Glomerular visceral epithelial cell (primary cell): ENCODE measurements around the gene HOXA4.
A peak's percentile ranks its signal among the peaks of the same experiment; 100 is the strongest.

Experiments
- DNase-seq: peaks from one replicate; pipeline ENCODE4 v3.0.0-alpha.2; 2016; ENCODE audit errors: extremely low spot score

HOXA4 gene

GRCh38 chr7:27095050-27095896, 35.3 kb downstream of the HOXA4 start:
- DNase-seq = no peak

GRCh38 chr7:27094304-27095049, 36.1 kb downstream of the HOXA4 start:
- no peak for DNase-seq

GRCh38 chr7:27093184-27093895, 37.2 kb downstream of the HOXA4 start:
- DNase-seq = no peak

- no peak for DNase-seq
These were observed 37.8 kb downstream of the HOXA4 start for GRCh38 chr7:27092819-27093110.

GRCh38 chr7:27091941-27092818, 38.4 kb downstream of the HOXA4 start:
- DNase-seq = no peak

- DNase-seq = no peak
These were observed 39.5 kb downstream of the HOXA4 start for GRCh38 chr7:27091105-27091504.

- DNase-seq = no peak
These were observed 42.3 kb downstream of the HOXA4 start for GRCh38 chr7:27088002-27088922.

GRCh38 chr7:27083646-27084045, 46.9 kb downstream of the HOXA4 start:
- no peak for DNase-seq

DNA sequence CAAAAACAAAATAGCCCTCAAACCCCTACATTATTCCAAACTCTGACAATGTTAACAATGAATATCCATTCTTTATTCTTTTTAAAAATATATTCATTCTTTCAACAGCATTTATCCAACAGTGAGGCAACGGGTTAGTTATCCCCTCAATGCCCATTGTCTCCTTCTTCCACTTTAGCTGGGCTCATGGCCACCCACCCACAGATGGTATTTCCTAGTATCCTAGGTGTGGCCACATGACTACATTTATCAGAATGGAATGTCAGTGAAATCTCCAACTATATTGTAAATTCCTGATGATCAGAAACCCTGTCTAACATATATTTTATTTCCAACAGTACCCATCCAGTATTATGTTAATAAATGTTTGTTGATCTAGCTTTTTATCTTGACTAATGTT, 48.4 kb downstream of the HOXA4 start:
- no peak for DNase-seq

- DNase-seq = peak; percentile 40
These were observed 49.6 kb downstream of the HOXA4 start for GRCh38 chr7:27080844-27081436.

DNA sequence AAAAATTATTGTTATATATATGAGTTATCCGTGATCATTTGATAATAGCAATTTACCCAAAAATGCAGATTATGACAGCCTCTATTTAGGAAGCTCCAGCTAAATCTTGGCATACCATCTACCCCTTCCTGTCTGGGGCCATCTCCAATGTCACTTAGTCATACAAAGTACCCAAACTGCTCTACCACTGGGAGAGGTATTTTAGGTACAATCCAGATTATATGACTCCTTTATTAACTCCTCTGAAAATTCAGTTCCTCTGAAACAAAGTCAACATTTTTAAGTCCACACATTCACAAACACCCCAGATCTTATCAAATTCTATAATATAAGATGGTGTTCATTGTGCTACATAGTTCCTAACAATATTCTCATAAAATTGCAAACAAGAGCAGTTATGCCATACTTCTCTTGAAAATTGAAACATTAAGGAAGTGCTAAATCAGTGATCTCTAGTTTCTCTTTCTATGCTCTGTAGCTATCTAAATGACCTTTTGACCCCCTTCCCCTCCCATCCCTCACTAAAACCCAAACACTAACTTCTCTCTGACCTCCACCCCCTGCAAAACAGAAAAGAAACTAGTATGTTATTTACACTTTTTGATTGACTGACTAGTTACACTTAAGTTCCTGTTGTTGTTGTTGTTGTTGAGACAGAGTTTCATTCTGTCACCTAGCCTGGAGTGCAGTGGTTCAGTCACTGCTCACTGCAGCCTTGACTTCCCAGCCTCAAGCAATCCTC, 51.2 kb downstream of the HOXA4 start:
- DNase-seq = no peak

GRCh38 chr7:27078616-27079233, 51.8 kb downstream of the HOXA4 start:
- DNase-seq = no peak
